HEK293 (cell line): Measurements from ENCODE around the gene HSDL1.

Experiments
- CTCF ChIP-seq: fragments of 450-650 bp; formaldehyde crosslinking; IDR thresholded peaks from 2 replicates; pipeline ENCODE4 v1.5.1; 2016; ENCODE audit warnings: missing biosample characterization, missing genetic modification characterization
- HOXA7 ChIP-seq: sonication (generic); formaldehyde crosslinking; IDR thresholded peaks from 2 replicates; pipeline ENCODE4 v1.8.1; 2022; ENCODE audit warnings: missing genetic modification reagents, borderline replicate concordance
- SP2 ChIP-seq: fragments of 450-650 bp; formaldehyde crosslinking; IDR thresholded peaks from 2 replicates; pipeline ENCODE4 v1.5.1; 2016; ENCODE audit warnings: missing biosample characterization, missing genetic modification characterization
- ZNF148 ChIP-seq: fragments of 450-650 bp; formaldehyde crosslinking; IDR thresholded peaks from 2 replicates; pipeline ENCODE4 v1.5.0; 2017; ENCODE audit warnings: missing biosample characterization, missing genetic modification characterization, borderline replicate concordance
- ZNF274 ChIP-seq, 2 experiments: fragments of 200-500 bp in 1 of 2; fragments of 450-650 bp in 1 of 2; sonication (Bioruptor generic) in 1 of 2; formaldehyde crosslinking in 1 of 2; IDR thresholded peaks; 2 replicates each; pipeline versions ENCODE4 v1.5.1 to v1.6.1; 2014 to 2016; ENCODE audit warnings: borderline replicate concordance in 1 of 2, inconsistent platforms in 1 of 2, low read length in 1 of 2, missing biosample characterization in 1 of 2, missing genetic modification characterization in 1 of 2
- ZNF302 ChIP-seq: fragments of 450-650 bp; formaldehyde crosslinking; IDR thresholded peaks from 2 replicates; pipeline ENCODE4 v1.5.1; 2016; ENCODE audit warnings: missing biosample characterization, missing genetic modification characterization, low read depth
- TF ChIP-seq, protein P1 (sequence below): fragments of 450-650 bp; formaldehyde crosslinking; conservative IDR thresholded peaks from 2 replicates; pipeline ENCODE4 v1.5.1; 2016; ENCODE audit warnings: low read depth, missing biosample characterization, missing genetic modification characterization
- TF ChIP-seq, protein P2 (sequence below): fragments of 450-650 bp; formaldehyde crosslinking; IDR thresholded peaks from 2 replicates; pipeline ENCODE4 v1.5.1; 2016; ENCODE audit warnings: missing biosample characterization, missing genetic modification characterization

DNA sequence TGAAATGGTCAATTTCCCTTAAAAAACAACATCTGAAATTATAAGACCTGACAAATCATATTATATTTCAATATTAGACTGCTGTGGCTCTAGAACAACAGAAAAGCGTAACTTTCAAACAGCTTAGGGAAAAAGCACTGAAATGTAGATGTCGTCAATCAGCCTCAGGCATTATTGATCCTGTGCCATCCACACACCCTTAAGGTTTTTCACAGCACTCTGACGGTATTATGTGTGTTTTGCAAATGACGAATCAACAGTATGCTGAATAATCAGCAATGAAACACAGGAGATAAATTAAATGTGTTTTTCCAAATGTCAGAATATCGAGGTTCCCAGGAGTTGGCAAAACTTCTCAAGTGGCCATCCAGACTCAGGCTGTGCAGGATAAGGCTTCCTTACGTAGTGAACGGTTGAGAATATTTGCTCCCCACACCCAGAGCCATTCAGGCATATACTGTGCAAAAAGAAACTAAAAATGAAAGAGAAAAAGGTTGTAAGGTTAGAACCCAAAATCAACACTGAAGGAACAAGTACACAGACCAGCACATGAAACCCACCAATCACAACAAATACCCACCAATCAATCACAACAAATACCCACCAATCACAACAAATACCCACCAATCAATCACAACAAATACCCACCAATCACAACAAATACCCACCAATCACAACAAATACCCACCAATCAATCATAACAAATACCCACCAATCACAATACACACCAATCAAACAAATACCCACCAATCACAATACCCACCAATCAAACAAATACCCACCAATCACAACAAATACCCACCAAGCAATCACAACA, 20.5 kb downstream of the HSDL1 start:
- no peak for TF ChIP-seq ZNF302
- no peak for TF ChIP-seq CTCF (tag by site-specific recombination)
- TF ChIP-seq ZNF148 = no peak
- TF ChIP-seq, protein P1, sequence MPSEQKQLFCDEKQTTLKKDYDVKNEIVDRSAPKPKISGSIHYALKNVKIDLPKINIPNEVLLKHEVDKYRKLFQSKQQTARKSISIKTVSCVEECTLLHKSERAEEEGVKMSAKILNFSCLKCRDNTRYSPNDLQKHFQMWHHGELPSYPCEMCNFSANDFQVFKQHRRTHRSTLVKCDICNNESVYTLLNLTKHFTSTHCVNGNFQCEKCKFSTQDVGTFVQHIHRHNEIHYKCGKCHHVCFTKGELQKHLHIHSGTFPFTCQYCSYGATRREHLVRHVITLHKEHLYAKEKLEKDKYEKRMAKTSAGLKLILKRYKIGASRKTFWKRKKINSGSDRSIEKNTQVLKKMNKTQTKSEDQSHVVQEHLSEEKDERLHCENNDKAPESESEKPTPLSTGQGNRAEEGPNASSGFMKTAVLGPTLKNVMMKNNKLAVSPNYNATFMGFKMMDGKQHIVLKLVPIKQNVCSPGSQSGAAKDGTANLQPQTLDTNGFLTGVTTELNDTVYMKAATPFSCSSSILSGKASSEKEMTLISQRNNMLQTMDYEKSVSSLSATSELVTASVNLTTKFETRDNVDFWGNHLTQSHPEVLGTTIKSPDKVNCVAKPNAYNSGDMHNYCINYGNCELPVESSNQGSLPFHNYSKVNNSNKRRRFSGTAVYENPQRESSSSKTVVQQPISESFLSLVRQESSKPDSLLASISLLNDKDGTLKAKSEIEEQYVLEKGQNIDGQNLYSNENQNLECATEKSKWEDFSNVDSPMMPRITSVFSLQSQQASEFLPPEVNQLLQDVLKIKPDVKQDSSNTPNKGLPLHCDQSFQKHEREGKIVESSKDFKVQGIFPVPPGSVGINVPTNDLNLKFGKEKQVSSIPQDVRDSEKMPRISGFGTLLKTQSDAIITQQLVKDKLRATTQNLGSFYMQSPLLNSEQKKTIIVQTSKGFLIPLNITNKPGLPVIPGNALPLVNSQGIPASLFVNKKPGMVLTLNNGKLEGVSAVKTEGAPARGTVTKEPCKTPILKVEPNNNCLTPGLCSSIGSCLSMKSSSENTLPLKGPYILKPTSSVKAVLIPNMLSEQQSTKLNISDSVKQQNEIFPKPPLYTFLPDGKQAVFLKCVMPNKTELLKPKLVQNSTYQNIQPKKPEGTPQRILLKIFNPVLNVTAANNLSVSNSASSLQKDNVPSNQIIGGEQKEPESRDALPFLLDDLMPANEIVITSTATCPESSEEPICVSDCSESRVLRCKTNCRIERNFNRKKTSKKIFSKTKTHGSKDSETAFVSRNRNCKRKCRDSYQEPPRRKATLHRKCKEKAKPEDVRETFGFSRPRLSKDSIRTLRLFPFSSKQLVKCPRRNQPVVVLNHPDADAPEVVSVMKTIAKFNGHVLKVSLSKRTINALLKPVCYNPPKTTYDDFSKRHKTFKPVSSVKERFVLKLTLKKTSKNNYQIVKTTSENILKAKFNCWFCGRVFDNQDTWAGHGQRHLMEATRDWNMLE (tag by site-specific recombination) = no peak
- TF ChIP-seq ZNF274 (IDR thresholded peaks at IDR 0.05; ENCODE audit: low read length) = no peak
- TF ChIP-seq ZNF274 (tag by site-specific recombination; IDR thresholded peaks at IDR 0.05; ENCODE audit: borderline replicate concordance) = no peak
- no peak for TF ChIP-seq HOXA7 (CRISPR knock-in tag)
- no peak for TF ChIP-seq SP2
- TF ChIP-seq, protein P2, sequence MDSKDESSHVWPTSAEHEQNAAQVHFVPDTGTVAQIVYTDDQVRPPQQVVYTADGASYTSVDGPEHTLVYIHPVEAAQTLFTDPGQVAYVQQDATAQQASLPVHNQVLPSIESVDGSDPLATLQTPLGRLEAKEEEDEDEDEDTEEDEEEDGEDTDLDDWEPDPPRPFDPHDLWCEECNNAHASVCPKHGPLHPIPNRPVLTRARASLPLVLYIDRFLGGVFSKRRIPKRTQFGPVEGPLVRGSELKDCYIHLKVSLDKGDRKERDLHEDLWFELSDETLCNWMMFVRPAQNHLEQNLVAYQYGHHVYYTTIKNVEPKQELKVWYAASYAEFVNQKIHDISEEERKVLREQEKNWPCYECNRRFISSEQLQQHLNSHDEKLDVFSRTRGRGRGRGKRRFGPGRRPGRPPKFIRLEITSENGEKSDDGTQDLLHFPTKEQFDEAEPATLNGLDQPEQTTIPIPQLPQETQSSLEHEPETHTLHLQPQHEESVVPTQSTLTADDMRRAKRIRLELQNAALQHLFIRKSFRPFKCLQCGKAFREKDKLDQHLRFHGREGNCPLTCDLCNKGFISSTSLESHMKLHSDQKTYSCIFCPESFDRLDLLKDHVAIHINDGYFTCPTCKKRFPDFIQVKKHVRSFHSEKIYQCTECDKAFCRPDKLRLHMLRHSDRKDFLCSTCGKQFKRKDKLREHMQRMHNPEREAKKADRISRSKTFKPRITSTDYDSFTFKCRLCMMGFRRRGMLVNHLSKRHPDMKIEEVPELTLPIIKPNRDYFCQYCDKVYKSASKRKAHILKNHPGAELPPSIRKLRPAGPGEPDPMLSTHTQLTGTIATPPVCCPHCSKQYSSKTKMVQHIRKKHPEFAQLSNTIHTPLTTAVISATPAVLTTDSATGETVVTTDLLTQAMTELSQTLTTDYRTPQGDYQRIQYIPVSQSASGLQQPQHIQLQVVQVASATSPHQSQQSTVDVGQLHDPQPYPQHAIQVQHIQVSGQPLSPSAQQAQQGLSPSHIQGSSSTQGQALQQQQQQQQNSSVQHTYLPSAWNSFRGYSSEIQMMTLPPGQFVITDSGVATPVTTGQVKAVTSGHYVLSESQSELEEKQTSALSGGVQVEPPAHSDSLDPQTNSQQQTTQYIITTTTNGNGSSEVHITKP = no peak
